Fibroblast of lung (primary cell): ENCODE measurements around the gene BMP6.

ENCODE experiments used
- CTCF ChIP-seq, 2 donors: IDR thresholded peaks in 1 of 2; conservative IDR thresholded peaks in 1 of 2; 1 replicate in 1 of 2; 2 replicates in 1 of 2; pipeline ENCODE4 v1.5.1; 2011 to 2012; ENCODE audit warnings: low read length in 2 of 2, control low read depth in 1 of 2, inconsistent platforms in 1 of 2, low read depth in 1 of 2, mild to moderate bottlenecking in 1 of 2
- EZH2 ChIP-seq: IDR thresholded peaks from 2 replicates; pipeline ENCODE4 v1.5.1; 2012; ENCODE audit warnings: low read length, control low read depth, mild to moderate bottlenecking; ENCODE audit errors: missing control alignments

- no peak for TF ChIP-seq CTCF (conservative IDR thresholded peaks at IDR 0.05 in 1 of 2, IDR thresholded peaks at IDR 0.05 in 1 of 2; ENCODE audit: low read depth in 1 of 2, low read length in 2 of 2)
- TF ChIP-seq EZH2 = no peak
Observed at GRCh38 chr6:7881765-7882500, 156.0 kb downstream of the BMP6 start.
